HG03064 (cell line): Measurements from ENCODE around the gene PRR33.

Source experiments
- ATAC-seq: cut with Tn5 transposase; IDR thresholded peaks from one replicate; pipeline ENCODE4 v1.9.1; 2021; ENCODE audit warnings: low read depth; ENCODE audit not compliant: unreplicated experiment

PRR33 gene

GRCh38 chr11:1866776-1867175 is 24.9 kb downstream of the PRR33 start:
- ATAC-seq = no peak

GRCh38 chr11:1866226-1866625 is 25.5 kb downstream of the PRR33 start:
- ATAC-seq = no peak

- no peak for ATAC-seq
These were observed 26.6 kb downstream of the PRR33 start for GRCh38 chr11:1864831-1865665.

GRCh38 chr11:1864231-1864630 is 27.5 kb downstream of the PRR33 start:
- no peak for ATAC-seq

- ATAC-seq = no peak
These were observed 28.1 kb downstream of the PRR33 start for GRCh38 chr11:1863352-1864216.

- ATAC-seq = no peak
These were observed 28.9 kb downstream of the PRR33 start for GRCh38 chr11:1862588-1863351.

GRCh38 chr11:1861435-1862411 is 30.0 kb downstream of the PRR33 start:
- ATAC-seq = no peak

- ATAC-seq = no peak
These were observed 31.6 kb downstream of the PRR33 start for GRCh38 chr11:1860108-1860507.

GRCh38 chr11:1859004-1859403 is 32.7 kb downstream of the PRR33 start:
- ATAC-seq = no peak

GRCh38 chr11:1858576-1858975 is 33.1 kb downstream of the PRR33 start:
- ATAC-seq = no peak

- ATAC-seq = no peak
These were observed 33.5 kb downstream of the PRR33 start for GRCh38 chr11:1858154-1858553.

GRCh38 chr11:1857064-1857463 is 34.6 kb downstream of the PRR33 start:
- no peak for ATAC-seq

GRCh38 chr11:1856306-1857005 is 35.2 kb downstream of the PRR33 start:
- ATAC-seq = no peak

GRCh38 chr11:1855886-1856265 is 35.8 kb downstream of the PRR33 start:
- ATAC-seq = no peak

- ATAC-seq = peak; percentile 37
These were observed 36.5 kb downstream of the PRR33 start for GRCh38 chr11:1854949-1855885.

- ATAC-seq = peak; percentile 25
These were observed 37.4 kb downstream of the PRR33 start for GRCh38 chr11:1854132-1854948.

- ATAC-seq = no peak
These were observed 38.1 kb downstream of the PRR33 start for GRCh38 chr11:1853376-1854131.
